GM12875 (cell line): ENCODE data around the gene KRT8.
A peak's percentile ranks its signal among the peaks of the same experiment; 100 is the strongest.
"Not testable (repeated sequence)": the region's sequence is repeated elsewhere in the genome, so short reads cannot be mapped to it uniquely, and the experiment has no call there.

Experiments
- H3K4me3 ChIP-seq: one replicate; pipeline ENCODE4 v1.5.1; 2011; ENCODE audit warnings: low read depth, low read length, control low read depth
- TF ChIP-seq, protein P1 (sequence below): IDR thresholded peaks from 2 replicates; pipeline ENCODE4 v1.5.1; 2011; ENCODE audit warnings: low read depth, mild to moderate bottlenecking, control low read depth, inconsistent platforms, low read length, moderate library complexity, borderline replicate concordance; ENCODE audit not compliant: insufficient read depth

Gene KRT8

GRCh38 chr12:52904509-52905300 lies at the start of gene KRT8:
Gene KRT8 (minus strand): TSS chr12:52905076. CDS start chr12:52904981, 95 bp downstream.
- not testable (repeated sequence) for H3K4me3 ChIP-seq

- TF ChIP-seq, protein P1, sequence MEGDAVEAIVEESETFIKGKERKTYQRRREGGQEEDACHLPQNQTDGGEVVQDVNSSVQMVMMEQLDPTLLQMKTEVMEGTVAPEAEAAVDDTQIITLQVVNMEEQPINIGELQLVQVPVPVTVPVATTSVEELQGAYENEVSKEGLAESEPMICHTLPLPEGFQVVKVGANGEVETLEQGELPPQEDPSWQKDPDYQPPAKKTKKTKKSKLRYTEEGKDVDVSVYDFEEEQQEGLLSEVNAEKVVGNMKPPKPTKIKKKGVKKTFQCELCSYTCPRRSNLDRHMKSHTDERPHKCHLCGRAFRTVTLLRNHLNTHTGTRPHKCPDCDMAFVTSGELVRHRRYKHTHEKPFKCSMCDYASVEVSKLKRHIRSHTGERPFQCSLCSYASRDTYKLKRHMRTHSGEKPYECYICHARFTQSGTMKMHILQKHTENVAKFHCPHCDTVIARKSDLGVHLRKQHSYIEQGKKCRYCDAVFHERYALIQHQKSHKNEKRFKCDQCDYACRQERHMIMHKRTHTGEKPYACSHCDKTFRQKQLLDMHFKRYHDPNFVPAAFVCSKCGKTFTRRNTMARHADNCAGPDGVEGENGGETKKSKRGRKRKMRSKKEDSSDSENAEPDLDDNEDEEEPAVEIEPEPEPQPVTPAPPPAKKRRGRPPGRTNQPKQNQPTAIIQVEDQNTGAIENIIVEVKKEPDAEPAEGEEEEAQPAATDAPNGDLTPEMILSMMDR, result no peak
- H3K4me3 ChIP-seq, result no peak overlapping the region
Observed at GRCh38 chr12:52953181-52953841, 48.4 kb upstream of the KRT8 start.

DNA sequence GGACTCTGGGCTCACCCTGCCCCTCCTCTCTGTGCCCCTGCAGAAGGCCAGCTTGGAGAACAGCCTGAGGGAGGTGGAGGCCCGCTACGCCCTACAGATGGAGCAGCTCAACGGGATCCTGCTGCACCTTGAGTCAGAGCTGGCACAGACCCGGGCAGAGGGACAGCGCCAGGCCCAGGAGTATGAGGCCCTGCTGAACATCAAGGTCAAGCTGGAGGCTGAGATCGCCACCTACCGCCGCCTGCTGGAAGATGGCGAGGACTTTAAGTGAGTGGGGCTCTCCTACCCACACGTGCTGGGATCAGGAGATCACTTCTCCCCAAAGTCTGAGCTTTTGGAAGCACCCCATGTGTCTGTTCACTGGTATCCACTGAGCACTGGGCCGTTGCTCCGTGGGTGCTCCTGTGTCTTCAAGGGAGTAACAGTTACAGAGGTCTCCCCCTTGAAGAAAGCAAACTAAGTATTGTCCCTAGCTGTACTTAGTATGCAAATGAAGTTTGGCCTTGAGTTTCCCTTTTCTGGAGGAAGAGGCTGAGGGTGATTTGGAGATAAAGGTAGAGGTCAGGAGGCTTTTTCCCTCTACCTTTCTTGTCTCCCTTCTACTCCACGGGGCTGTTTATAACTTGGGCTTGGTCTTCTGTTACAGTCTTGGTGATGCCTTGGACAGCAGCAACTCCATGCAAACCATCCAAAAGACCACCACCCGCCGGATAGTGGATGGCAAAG lies 47.4 kb upstream of the KRT8 start:
- TF ChIP-seq, protein P1, result peak; percentile 54
- H3K4me3 ChIP-seq, result no peak overlapping the region

DNA sequence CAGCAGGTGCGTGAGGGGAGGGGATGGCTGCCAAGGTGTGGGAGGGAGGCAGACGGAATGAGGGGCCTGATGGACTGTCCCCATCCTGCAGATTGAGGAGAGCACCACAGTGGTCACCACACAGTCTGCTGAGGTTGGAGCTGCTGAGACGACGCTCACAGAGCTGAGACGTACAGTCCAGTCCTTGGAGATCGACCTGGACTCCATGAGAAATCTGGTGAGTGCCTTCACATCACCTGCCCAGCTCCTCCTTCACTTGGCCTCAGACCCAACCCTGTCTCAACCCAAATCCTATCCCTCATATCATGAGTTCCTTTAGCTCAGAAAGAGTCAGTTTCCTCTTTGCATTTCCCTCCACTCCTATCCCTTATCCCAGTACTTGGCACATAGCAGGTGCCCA lies 46.8 kb upstream of the KRT8 start:
- no peak overlapping the region for H3K4me3 ChIP-seq
- TF ChIP-seq, protein P1, result no peak

DNA sequence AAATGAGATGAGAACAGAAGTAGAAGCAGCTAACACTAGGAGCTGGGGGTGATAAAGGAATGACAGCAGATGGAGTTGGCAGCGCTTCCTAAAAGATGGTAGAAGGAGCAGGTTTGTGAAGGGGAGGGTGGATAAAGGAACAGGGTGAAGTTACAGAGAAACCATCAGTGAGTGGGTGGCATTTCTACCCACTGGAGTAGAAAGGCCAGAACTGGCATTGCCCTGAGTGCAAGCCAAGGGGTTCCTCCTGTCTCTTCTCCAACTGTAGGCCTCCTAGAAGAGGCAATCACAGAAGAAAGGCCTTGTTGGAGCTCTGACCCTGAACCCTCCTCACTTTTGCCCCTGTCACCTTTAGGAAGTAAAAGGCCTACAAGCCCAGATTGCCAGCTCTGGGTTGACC lies 46.2 kb upstream of the KRT8 start:
- TF ChIP-seq, protein P1, result no peak
- H3K4me3 ChIP-seq, result no peak overlapping the region

DNA sequence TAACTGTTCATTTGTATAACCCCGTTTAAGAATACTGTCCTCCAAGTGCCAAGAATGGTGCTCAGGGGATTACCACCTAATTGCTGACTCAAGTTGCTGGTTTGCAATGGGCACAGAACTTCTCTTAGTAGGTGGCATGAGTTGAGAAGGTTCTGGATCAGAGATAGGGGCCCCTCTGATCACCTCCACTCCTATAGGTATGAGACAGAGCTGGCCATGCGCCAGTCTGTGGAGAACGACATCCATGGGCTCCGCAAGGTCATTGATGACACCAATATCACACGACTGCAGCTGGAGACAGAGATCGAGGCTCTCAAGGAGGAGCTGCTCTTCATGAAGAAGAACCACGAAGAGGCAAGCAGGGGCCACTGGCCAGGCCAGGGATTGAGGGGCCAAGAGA lies 45.7 kb upstream of the KRT8 start:
- no peak overlapping the region for H3K4me3 ChIP-seq
- TF ChIP-seq, protein P1, result no peak
